HepG2 (cell line): ENCODE results near the gene TIFAB. TPM values are rescaled to one million over a fixed set of nuclear protein-coding genes. Genes with fewer than 3 reads are reported as not detected.
A peak's percentile ranks its signal among the peaks of the same experiment; 100 is the strongest.

Source experiments
- AFF4 ChIP-seq: sonication (generic); formaldehyde crosslinking; IDR thresholded peaks from 2 replicates; pipeline ENCODE4 v1.4.0; 2020; ENCODE audit warnings: missing genetic modification reagents
- ELF3 ChIP-seq: IDR thresholded peaks from 2 replicates; pipeline ENCODE4 v1.6.1; 2016; ENCODE audit warnings: missing genetic modification reagents, missing compliant biosample characterization
- FOXK1 ChIP-seq: sonication (generic); formaldehyde crosslinking; IDR thresholded peaks from 2 replicates; pipeline ENCODE4 v1.4.0; 2020; ENCODE audit warnings: low read depth, missing genetic modification reagents, borderline replicate concordance
- FOXO4 ChIP-seq: sonication (generic); formaldehyde crosslinking; conservative IDR thresholded peaks from 2 replicates; pipeline ENCODE4 v1.8.1; 2023; ENCODE audit warnings: missing genetic modification reagents
- HNRNPUL1 ChIP-seq: fragments of 200-400 bp; formaldehyde crosslinking; IDR thresholded peaks from 2 replicates; pipeline ENCODE4 v1.6.1; 2017; ENCODE audit warnings: low read depth, mild to moderate bottlenecking, low read length, moderate library complexity
- HOXA3 ChIP-seq: sonication (generic); formaldehyde crosslinking; IDR thresholded peaks from 2 replicates; pipeline ENCODE4 v1.5.0; 2020; ENCODE audit warnings: missing genetic modification reagents
- MLX ChIP-seq: IDR thresholded peaks from 2 replicates; pipeline ENCODE4 v1.6.1; 2016
- MZF1 ChIP-seq: sonication (generic); formaldehyde crosslinking; IDR thresholded peaks from 2 replicates; pipeline ENCODE4 v1.8.1; 2023; ENCODE audit warnings: mild to moderate bottlenecking, missing genetic modification reagents, borderline replicate concordance
- PATZ1 ChIP-seq: sonication (generic); formaldehyde crosslinking; IDR thresholded peaks from 2 replicates; pipeline ENCODE4 v1.4.0; 2020; ENCODE audit warnings: missing genetic modification reagents
- RCOR2 ChIP-seq: IDR thresholded peaks from 2 replicates; pipeline ENCODE4 v1.6.1; 2016; ENCODE audit warnings: missing biosample characterization, missing genetic modification reagents
- SAP130 ChIP-seq: IDR thresholded peaks from 2 replicates; pipeline ENCODE4 v1.6.1; 2016; ENCODE audit warnings: low read depth
- TBX3 ChIP-seq: fragments of 450-650 bp; IDR thresholded peaks from 2 replicates; pipeline ENCODE4 v1.6.1; 2017; ENCODE audit warnings: antibody characterized with exemption, mild to moderate bottlenecking, inconsistent platforms, borderline replicate concordance
- ZBTB38 ChIP-seq: sonication (generic); formaldehyde crosslinking; IDR thresholded peaks from 2 replicates; pipeline ENCODE4 v1.5.1; 2020; ENCODE audit warnings: mild to moderate bottlenecking, missing genetic modification reagents
- ZBTB4 ChIP-seq: sonication (generic); formaldehyde crosslinking; IDR thresholded peaks from 2 replicates; pipeline ENCODE4 v1.4.0; 2020; ENCODE audit warnings: missing genetic modification reagents, mild to moderate bottlenecking, borderline replicate concordance
- ZBTB49 ChIP-seq: sonication (generic); formaldehyde crosslinking; IDR thresholded peaks from 2 replicates; pipeline ENCODE4 v1.4.0; 2020; ENCODE audit warnings: missing genetic modification reagents, borderline replicate concordance
- polyA plus RNA-seq, 8 experiments: library from polyadenylated mRNA; depleted of rRNA in 3 of 8; stranded (reverse) in 7 of 8; unstranded in 1 of 8; fragments of >200 nt; fragmentation: Illumina TruSeq in 4 of 8; extraction: Trizol in 4 of 8; gene quantifications; 2 replicates each; pipeline versions ENCODE4 v1.2.1 to v1.2.3, GENCODE V29; 2011 to 2016; ENCODE audit warnings: low read depth in 4 of 8, missing spikeins in 1 of 8, mixed read lengths in 1 of 8; ENCODE audit not compliant: insufficient read depth in 1 of 8
- total RNA-seq, 5 experiments: library from RNA; depleted of rRNA; stranded (reverse); fragments of >200 nt; fragmentation: Illumina TruSeq; extraction: Trizol; gene quantifications; 2 replicates each; pipeline ENCODE4 v1.2.3, GENCODE V29; 2016; ENCODE audit warnings: low read depth in 1 of 5

Gene TIFAB
- total and polyA plus RNA-seq, 2 of the 13 experiments (the other 11 are each of a cell fraction or from before 2014, with no cell fraction given), result not detected

- TF ChIP-seq ZBTB49 (CRISPR knock-in tag), result no peak
- peak; percentile 86 for TF ChIP-seq HOXA3 (CRISPR knock-in tag)
- peak; percentile 51; the same call in 1 of the 2 replicates for TF ChIP-seq FOXK1
- TF ChIP-seq SAP130, result peak; percentile 74
- peak; percentile 94 for TF ChIP-seq PATZ1 (CRISPR knock-in tag)
- no peak for TF ChIP-seq FOXO4 (CRISPR knock-in tag)
- TF ChIP-seq ELF3 (CRISPR knock-in tag), result peak; percentile 46
- TF ChIP-seq ZBTB4 (CRISPR knock-in tag), result no peak
- TF ChIP-seq TBX3, result no peak
- TF ChIP-seq RCOR2 (CRISPR knock-in tag), result peak; percentile 71; the same call in 1 of the 2 replicates
- 0 out of 2 replicates have a peak, but pooled peaks have one; percentile 40 for TF ChIP-seq MLX (CRISPR knock-in tag)
- no peak for TF ChIP-seq AFF4 (CRISPR knock-in tag)
- 0 out of 2 replicates have a peak, but pooled peaks have one; percentile 24 for TF ChIP-seq MZF1 (CRISPR knock-in tag)
- no peak for TF ChIP-seq ZBTB38 (CRISPR knock-in tag)
- TF ChIP-seq HNRNPUL1, result no peak
These were observed 30.3 kb upstream of the TIFAB start (continued) for GRCh38 chr5:135482381-135482933.
